Endothelial cell of umbilical vein (primary cell): ENCODE data around the gene PRKD2. TPM values are rescaled to one million over a fixed set of nuclear protein-coding genes. Genes with fewer than 3 reads are reported as not detected.

ENCODE experiments used
- BruUV-seq: library from RNA; stranded (reverse); fragments of 400-500 nt; replicated peaks from 2 replicates; lab custom pipeline; 2021; lab: Mats Ljungman, UMichigan
- CTCF ChIA-PET: fragments of 300-600, 350-600 bp; sonication (Branson Sonifier 250); formaldehyde crosslinking; loops from one replicate; lab custom pipeline; 2021; ENCODE audit warnings: antibody characterized with exemption, inconsistent platforms; lab: Charles Lee
- POLR2A ChIA-PET: fragments of 300-600, 350-600 bp; sonication (Branson Sonifier 250); formaldehyde crosslinking; loops from one replicate; lab custom pipeline; 2021; ENCODE audit warnings: antibody characterized with exemption, inconsistent platforms; lab: Charles Lee
- DNase-seq: peaks from one replicate; pipeline ENCODE4 v3.0.0-alpha.2; 2011; ENCODE audit warnings: low read depth, low spot score
- FAIRE-seq: peaks from 2 replicates; lab custom pipeline; 2011; peaks lifted over from hg19 to GRCh38; lab: Jason Lieb, UNC
- H2AFZ ChIP-seq: 2 replicates; pipeline ENCODE4 v1.6.0; 2012; ENCODE audit warnings: low read depth, low read length, control low read depth, inconsistent platforms
- H3K27ac ChIP-seq: 2 replicates; pipeline ENCODE4 v1.5.1; 2011; ENCODE audit warnings: low read depth, mild to moderate bottlenecking, control low read depth, low read length, moderate library complexity; ENCODE audit not compliant: insufficient read depth
- H3K27me3 ChIP-seq, 2 experiments: 2 replicates each; pipeline versions ENCODE4 v1.6.0 to v1.6.1; 2011; ENCODE audit warnings: low read length in 2 of 2, mixed read lengths in 1 of 2; ENCODE audit not compliant: control insufficient read depth in 2 of 2, insufficient read depth in 2 of 2
- H3K36me3 ChIP-seq, 2 experiments: 2 replicates in 1 of 2; 3 replicates in 1 of 2; pipeline ENCODE4 v1.5.1; 2011; ENCODE audit warnings: low read length in 2 of 2, mild to moderate bottlenecking in 1 of 2, moderate library complexity in 1 of 2; ENCODE audit not compliant: control insufficient read depth in 2 of 2, insufficient read depth in 2 of 2; ENCODE audit errors: extremely low read depth in 1 of 2
- H3K4me1 ChIP-seq: 3 replicates; pipeline ENCODE4 v1.5.1; 2011; ENCODE audit warnings: mild to moderate bottlenecking, low read length; ENCODE audit not compliant: control insufficient read depth, insufficient read depth; ENCODE audit errors: extremely low read depth
- H3K4me2 ChIP-seq: 2 replicates; pipeline ENCODE4 v1.6.1; 2011; ENCODE audit warnings: low read length, control low read depth, mixed read lengths; ENCODE audit not compliant: insufficient read depth
- H3K4me3 ChIP-seq, 3 experiments: fragments of 200-600 bp in 1 of 3; sonication (generic), shearing (Covaris generic) in 1 of 3; replicated peaks in 1 of 3; 2 replicates each; pipeline ENCODE4 v1.5.1; 2011 to 2016; ENCODE audit warnings: control low read depth in 3 of 3, low read length in 3 of 3, mild to moderate bottlenecking in 2 of 3, inconsistent platforms in 1 of 3, low read depth in 1 of 3, moderate library complexity in 1 of 3; ENCODE audit not compliant: insufficient read depth in 1 of 3
- H3K79me2 ChIP-seq: 2 replicates; pipeline ENCODE4 v1.6.0; 2012; ENCODE audit warnings: low read length, inconsistent platforms; ENCODE audit not compliant: control insufficient read depth, insufficient read depth
- H3K9ac ChIP-seq: replicated peaks from 2 replicates; pipeline ENCODE3; 2011; ENCODE audit warnings: low read length, control low read depth; ENCODE audit not compliant: insufficient read depth; ENCODE audit errors: extremely low read depth
- H3K9me1 ChIP-seq: replicated peaks from 3 replicates; pipeline ENCODE4 v1.6.0; 2011; ENCODE audit warnings: mild to moderate bottlenecking, low read length; ENCODE audit not compliant: control insufficient read depth, insufficient read depth; ENCODE audit errors: extremely low read depth
- H3K9me3 ChIP-seq: replicated peaks from 2 replicates; pipeline ENCODE4 v1.5.1; 2012; ENCODE audit warnings: low read length, inconsistent platforms; ENCODE audit not compliant: control insufficient read depth, insufficient read depth
- H4K20me1 ChIP-seq: replicated peaks from 2 replicates; pipeline ENCODE3; 2011; ENCODE audit warnings: mild to moderate bottlenecking, low read length; ENCODE audit not compliant: control insufficient read depth, insufficient read depth; ENCODE audit errors: extremely low read depth
- CTCF ChIP-seq, 2 donors: IDR thresholded peaks; 1 replicate in 1 of 2; 2 replicates in 1 of 2; pipeline ENCODE4 v1.5.1; 2011; ENCODE audit warnings: low read length in 2 of 2, mild to moderate bottlenecking in 2 of 2, moderate library complexity in 2 of 2, control low read depth in 1 of 2, inconsistent platforms in 1 of 2, low read depth in 1 of 2; ENCODE audit not compliant: insufficient read depth in 1 of 2; ENCODE audit errors: extremely low read depth in 1 of 2
- EZH2 ChIP-seq: IDR thresholded peaks from 2 replicates; pipeline ENCODE4 v1.6.1; 2012; ENCODE audit warnings: borderline replicate concordance, low read depth, mild to moderate bottlenecking, moderate library complexity, low read length, inconsistent platforms; ENCODE audit not compliant: severe bottlenecking
- FOS ChIP-seq: IDR thresholded peaks from 2 replicates; pipeline ENCODE4 v1.6.1; 2011; ENCODE audit warnings: mild to moderate bottlenecking, low read length, moderate library complexity, borderline replicate concordance; ENCODE audit not compliant: insufficient read depth
- GATA2 ChIP-seq: IDR thresholded peaks from 2 replicates; pipeline ENCODE4 v1.7.0; 2011; ENCODE audit warnings: low read depth, mild to moderate bottlenecking, moderate library complexity, mixed read lengths, low read length; ENCODE audit not compliant: insufficient read length, insufficient read depth
- JUN ChIP-seq: IDR thresholded peaks from 2 replicates; pipeline ENCODE4 v1.6.1; 2011; ENCODE audit warnings: borderline replicate concordance, low read depth; ENCODE audit not compliant: insufficient read length, insufficient read depth
- MYC ChIP-seq: IDR thresholded peaks from one replicate; pipeline ENCODE4 v1.6.1; 2011; ENCODE audit warnings: mild to moderate bottlenecking, low read depth, low read length
- POLR2A ChIP-seq: IDR thresholded peaks from 2 replicates; pipeline ENCODE4 v1.6.1; 2012; ENCODE audit warnings: low read depth, mild to moderate bottlenecking, control low read depth, low read length
- POLR2AphosphoS5 ChIP-seq: IDR thresholded peaks from 2 replicates; pipeline ENCODE4 v1.6.1; 2012; ENCODE audit warnings: low read depth, mild to moderate bottlenecking, control low read depth, low read length, moderate library complexity; ENCODE audit not compliant: insufficient read depth
- dilution Hi-C: fragments of 300-500 bp; cut with MboI; formaldehyde crosslinking; loops from one replicate; pipeline ENCODE4 v1.15.0; 2019; ENCODE audit warnings: low sequenced_read_pairs; ENCODE audit not compliant: extremely low pct_ligation_motif_present
- intact Hi-C: fragments of 100-400 bp; cut with micrococcal nuclease; formaldehyde crosslinking; loops from one replicate; pipeline ENCODE4 v1.10.0; 2022
- polyA plus RNA-seq, 4 experiments: library from polyadenylated mRNA; depleted of rRNA in 3 of 4; stranded (reverse) in 3 of 4; unstranded in 1 of 4; fragments of >200 nt; gene quantifications; 2 replicates each; pipeline versions ENCODE4 v1.2.1 to v1.2.3, GENCODE V29; 2011 to 2012; ENCODE audit warnings: missing spikeins in 1 of 4
- total RNA-seq: library from RNA; stranded (reverse); gene quantifications from 2 replicates; pipeline ENCODE4 v1.2.3, GENCODE V29; 2021
- TF ChIP-seq, protein P1 (sequence below): IDR thresholded peaks from 2 replicates; pipeline ENCODE4 v1.6.1; 2011; ENCODE audit not compliant: insufficient read depth, insufficient read length

Gene PRKD2
- total and polyA plus RNA-seq, 2 donors (not counting 3 experiments of a cell fraction or from before 2014, with no cell fraction given): 40.4 to 94.9 TPM

GRCh38 chr19:46698395-46699321, 18.3 kb downstream of the PRKD2 start:
- Histone ChIP-seq H3K4me1 (no peaks in the 10 kb centered on the region), H3K9ac (no peak overlapping the region), H3K27ac (no peak overlapping the region), H3K36me3 (peaks cover 21 to 52% of the 10 kb centered on the region in 2 experiments), H3K4me3 (no peak overlapping the region), H3K79me2 (no peaks in the 10 kb centered on the region), H3K4me2 (no peak overlapping the region), H4K20me1 (no peaks in the 10 kb centered on the region), H3K27me3 (no peaks in the 10 kb centered on the region), H2AFZ (no peak overlapping the region), H3K9me3 (no peaks in the 10 kb centered on the region), H3K9me1 (no peaks in the 10 kb centered on the region)
- ChIA-PET POLR2A (no interaction called here), CTCF (interaction anchor here (1.6 kb wide), 1 partner anchor 30 kb away, joined by 5 read pairs; no protein-coding TSS in a partner anchor)
- TF ChIP-seq CTCF (IDR thresholded peaks at IDR 0.05; ENCODE audit: extremely low read depth in 1 of 2, insufficient read depth in 1 of 2, low read depth in 1 of 2, low read length in 2 of 2): no peak
- TF ChIP-seq POLR2AphosphoS5: no peak
- TF ChIP-seq EZH2: no peak
- no peak for TF ChIP-seq GATA2
- TF ChIP-seq, protein P1, sequence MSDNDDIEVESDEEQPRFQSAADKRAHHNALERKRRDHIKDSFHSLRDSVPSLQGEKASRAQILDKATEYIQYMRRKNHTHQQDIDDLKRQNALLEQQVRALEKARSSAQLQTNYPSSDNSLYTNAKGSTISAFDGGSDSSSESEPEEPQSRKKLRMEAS: no peak
- no peak for TF ChIP-seq MYC
- no peak for TF ChIP-seq POLR2A
- TF ChIP-seq FOS: no peak
- no peak for TF ChIP-seq JUN
- DNase-seq: no peak
- dilution Hi-C loops (no loop called here), intact Hi-C loops (no loop called here)
- BruUV-seq: no TSS peak
- FAIRE-seq: no peak
